Kidney (tissue), 14 donors: Measurements from ENCODE around the gene MCAM. TPM values are rescaled to one million over a fixed set of nuclear protein-coding genes. Genes with fewer than 3 reads are reported as not detected.

Source experiments
- DNase-seq, 5 donors: peaks; one replicate each; pipeline ENCODE4 v3.0.0-alpha.2; 2013 to 2020
- FAIRE-seq: peaks from 2 replicates; lab custom pipeline; 2012; peaks lifted over from hg19 to GRCh38; lab: Jason Lieb, UNC
- H3K27ac ChIP-seq, 2 donors: one replicate each; pipeline ENCODE4 v1.7.0; 2013; ENCODE audit warnings: low read depth in 2 of 2, low read length in 2 of 2, inconsistent platforms in 1 of 2
- H3K27me3 ChIP-seq: one replicate; pipeline ENCODE4 v1.7.1; 2013; ENCODE audit warnings: low read length, inconsistent platforms; ENCODE audit not compliant: control insufficient read depth, insufficient read depth
- H3K36me3 ChIP-seq, 3 donors: one replicate each; pipeline versions ENCODE4 v1.7.0 to v1.7.1; 2013; ENCODE audit warnings: low read length in 3 of 3, control low read depth in 1 of 3, inconsistent platforms in 1 of 3; ENCODE audit not compliant: insufficient read depth in 3 of 3, control insufficient read depth in 2 of 3
- H3K4me1 ChIP-seq, 3 donors: one replicate each; pipeline versions ENCODE4 v1.7.0 to v1.7.1; 2013; ENCODE audit warnings: low read length in 3 of 3, inconsistent platforms in 1 of 3, low read depth in 1 of 3; ENCODE audit not compliant: control insufficient read depth in 2 of 3, insufficient read depth in 2 of 3
- H3K4me3 ChIP-seq, 3 donors: one replicate each; pipeline versions ENCODE4 v1.7.0 to v1.8.1; 2013; ENCODE audit warnings: low read length in 3 of 3, control low read depth in 1 of 3, inconsistent platforms in 1 of 3
- H3K9ac ChIP-seq, 3 donors: one replicate each; pipeline versions ENCODE4 v1.7.0 to v1.7.1; 2013; ENCODE audit warnings: low read length in 3 of 3, control low read depth in 1 of 3, inconsistent platforms in 1 of 3
- H3K9me3 ChIP-seq, 3 donors: one replicate each; pipeline versions ENCODE4 v1.7.0 to v1.7.1; 2013; ENCODE audit warnings: low read length in 3 of 3, control low read depth in 1 of 3, inconsistent platforms in 1 of 3; ENCODE audit not compliant: control insufficient read depth in 2 of 3, insufficient read depth in 1 of 3
- CTCF ChIP-seq: IDR thresholded peaks from 3 replicates; pipeline ENCODE4 v1.5.1; 2012; ENCODE audit warnings: mild to moderate bottlenecking, moderate library complexity, borderline replicate concordance; ENCODE audit not compliant: insufficient read depth; ENCODE audit errors: extremely low read depth
- intact Hi-C: fragments of 100-400 bp; cut with DNase I; formaldehyde crosslinking; loops from one replicate; pipeline ENCODE4 v1.11.1; 2022
- polyA plus RNA-seq: library from polyadenylated mRNA; stranded (reverse); fragments of 350-450 nt; fragmentation: Illumina TruSeq; extraction: RNeasy Lipid Tissue Mini Kit (QIAGEN cat#74804); gene quantifications from one replicate; pipeline ENCODE4 v1.2.3, GENCODE V29; 2014; ENCODE audit warnings: low read depth, low replicate concordance; ENCODE audit not compliant: insufficient read depth
- total RNA-seq: library from RNA; stranded (reverse); fragmentation: NEBNext Ultra II Directional; extraction: Animal tissue kit (Norgen Biotek cat#: 25700); gene quantifications from one replicate; pipeline ENCODE4 v1.2.1, GENCODE V29; 2021
- donor health status: control.
- donor health status: control.
- donor health status: control.
- donor health status: control.
- donor health status: control.
- donor health status: DM: yes; HTN: yes; CAD: no.
- donor health status: Normal renal cell carcinoma (clear cell type).

Gene MCAM
- total and polyA plus RNA-seq, 2 donors from 2014 or later, result 42.1 to 137 TPM

GRCh38 chr11:119273721-119274120, 43.2 kb downstream of the MCAM start:
- H3K27ac ChIP-seq, result no peak overlapping the region
- intact Hi-C loops, result no loop called here
- FAIRE-seq, result no peak

GRCh38 chr11:119267645-119268044, 49.3 kb downstream of the MCAM start:
- DNase-seq (no peak), FAIRE-seq (no peak)
- intact Hi-C loops, result no loop called here
- no peak for TF ChIP-seq CTCF
- no peak overlapping the region for H3K27ac ChIP-seq
- no peaks in the 10 kb centered on the region for H3K36me3 ChIP-seq
- H3K9ac ChIP-seq, result no peak overlapping the region
- no peak overlapping the region for H3K4me3 ChIP-seq
- no peaks in the 10 kb centered on the region for H3K27me3 ChIP-seq
- no peaks in the 10 kb centered on the region for H3K9me3 ChIP-seq
- H3K4me1 ChIP-seq, result peaks cover 0 to 15% (median 11%) of the 10 kb centered on the region in 3 donors

More at GRCh38 chr11:119273721-119274120, 43.2 kb downstream of the MCAM start:
- TF ChIP-seq CTCF, result no peak
- H3K4me1 ChIP-seq, result peaks cover 0 to 5% (median 3%) of the 10 kb centered on the region in 3 donors
- no peaks in the 10 kb centered on the region for H3K9me3 ChIP-seq
- DNase-seq, result no peak
- peaks cover 3 to 7% (median 3%) of the 10 kb centered on the region in 3 donors for H3K36me3 ChIP-seq
- no peaks in the 10 kb centered on the region for H3K27me3 ChIP-seq
- no peak overlapping the region for H3K4me3 ChIP-seq
- no peak overlapping the region for H3K9ac ChIP-seq

GRCh38 chr11:119266517-119267255, 50.2 kb downstream of the MCAM start:
- H3K9ac ChIP-seq, result no peak overlapping the region
- H3K27ac ChIP-seq, result no peak overlapping the region
- intact Hi-C loops, result no loop called here
- no peaks in the 10 kb centered on the region for H3K36me3 ChIP-seq
- DNase-seq (no peak), FAIRE-seq (no peak)
- no peak overlapping the region for H3K4me3 ChIP-seq
- no peaks in the 10 kb centered on the region for H3K9me3 ChIP-seq
- no peaks in the 10 kb centered on the region for H3K27me3 ChIP-seq
- TF ChIP-seq CTCF, result no peak
- peaks cover 0 to 17% (median 13%) of the 10 kb centered on the region in 3 donors for H3K4me1 ChIP-seq
